Tibial nerve (tissue), 4 donors: ENCODE measurements around the gene DDI1. TPM values are rescaled to one million over a fixed set of nuclear protein-coding genes. Genes with fewer than 3 reads are reported as not detected.

Experiments
- DNase-seq, 2 donors: peaks; one replicate each; pipeline ENCODE4 v3.0.0-alpha.2; 2019; ENCODE audit warnings: low spot score in 2 of 2
- H3K27ac ChIP-seq, 4 donors: fragments of 200-600 bp; sonication (generic) in 3 of 4; one replicate each; pipeline ENCODE4 v1.5.1; 2017 to 2019; ENCODE audit warnings: mild to moderate bottlenecking in 1 of 4
- H3K27me3 ChIP-seq, 2 donors: fragments of 200-600 bp; sonication (generic) in 1 of 2; one replicate each; pipeline versions ENCODE4 v1.5.1 to v1.6.0; 2017 to 2019
- H3K36me3 ChIP-seq, 3 donors: fragments of 200-600 bp; sonication (generic); one replicate each; pipeline ENCODE4 v1.5.1; 2018 to 2019
- H3K4me1 ChIP-seq, 4 donors: fragments of 200-600 bp; sonication (generic) in 3 of 4; one replicate each; pipeline ENCODE4 v1.5.1; 2017 to 2019
- H3K4me3 ChIP-seq, 4 donors: fragments of 200-600 bp; sonication (generic) in 3 of 4; one replicate each; pipeline ENCODE4 v1.5.1; 2017 to 2019; ENCODE audit warnings: mild to moderate bottlenecking in 1 of 4, moderate library complexity in 1 of 4
- H3K9me3 ChIP-seq, 4 donors: fragments of 200-600 bp; sonication (generic) in 3 of 4; one replicate each; pipeline ENCODE4 v1.5.1; 2017 to 2019
- EP300 ChIP-seq, 2 donors: sonication (generic); formaldehyde crosslinking; IDR thresholded peaks; one replicate each; pipeline ENCODE4 v1.6.1; 2017; ENCODE audit warnings: antibody characterized with exemption in 2 of 2, mild to moderate bottlenecking in 1 of 2
- POLR2A ChIP-seq, 2 donors: fragments of 450-650 bp; IDR thresholded peaks; one replicate each; pipeline ENCODE4 v1.6.1; 2017; ENCODE audit warnings: antibody characterized with exemption in 2 of 2, mild to moderate bottlenecking in 2 of 2, moderate library complexity in 2 of 2
- WGBS, 2 donors: methylation state at CpG; one replicate each; pipeline ENCODE4 v1.1.5; 2018; 5-methylcytosine and 5-hydroxymethylcytosine counted together
- total RNA-seq, 4 donors: library from RNA; depleted of rRNA; stranded (reverse); fragments of >200 nt; gene quantifications; one replicate each; pipeline ENCODE4 v1.1.0, GENCODE V29; 2016
- TF ChIP-seq, protein P1 (sequence below), 5 experiments: fragments of 200-600 bp in 3 of 5; fragments of 450-650 bp in 2 of 5; sonication (generic) in 3 of 5; IDR thresholded peaks; one replicate each; pipeline ENCODE4 v1.5.1; 2016 to 2019; ENCODE audit warnings: antibody characterized with exemption in 5 of 5, mild to moderate bottlenecking in 3 of 5, moderate library complexity in 2 of 5

The DDI1 gene
- total RNA-seq, 4 donors from 2014 or later, result not detected

DNA sequence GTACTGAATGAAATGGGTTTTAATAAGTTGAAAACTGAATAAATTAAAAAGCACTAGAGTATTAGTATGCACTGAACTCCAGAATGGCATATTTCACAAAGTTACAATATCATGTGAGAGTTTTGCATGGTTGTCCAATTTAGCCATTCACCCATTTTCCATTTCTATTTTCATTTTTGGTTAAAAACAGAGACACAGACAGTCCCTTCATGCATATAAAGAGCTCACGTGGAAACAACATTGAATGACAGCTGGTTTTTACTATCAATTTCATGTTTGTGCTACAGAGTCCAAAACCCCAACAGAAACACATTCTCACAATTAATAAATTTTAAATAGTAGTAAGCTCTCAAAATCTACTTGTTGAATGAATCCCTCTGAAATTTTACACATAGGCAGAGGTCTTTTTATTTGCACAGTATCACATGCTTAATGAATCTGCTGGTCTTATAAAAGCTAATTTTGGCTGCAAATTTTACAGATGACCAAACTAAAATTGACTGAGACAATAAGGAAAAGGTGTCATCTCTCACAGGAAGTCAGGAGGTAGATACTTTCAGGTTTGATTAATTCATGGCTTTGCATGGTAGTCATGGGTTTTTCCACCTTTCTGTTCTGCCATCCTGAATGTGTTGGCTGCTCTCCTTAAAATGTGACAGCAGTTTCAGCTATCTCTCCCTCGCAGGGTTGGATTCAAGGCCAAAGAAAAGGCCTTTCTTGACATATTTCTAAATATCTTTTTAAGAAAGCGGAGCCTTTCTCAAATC, 20.6 kb upstream of the DDI1 start:
- Histone ChIP-seq H3K4me3 (no peak overlapping the region), H3K36me3 (no peaks in the 10 kb centered on the region), H3K9me3 (no peaks in the 10 kb centered on the region), H3K27ac (no peak overlapping the region), H3K4me1 (peaks cover 0 to 11% (median 0%) of the 10 kb centered on the region in 4 donors), H3K27me3 (no peaks in the 10 kb centered on the region)
- WGBS, 2 donors, result 79 to 84% methylated on average over 3 of the region's 3 CpGs
- TF ChIP-seq EP300 (IDR thresholded peaks at IDR 0.05), result no peak
- TF ChIP-seq POLR2A (IDR thresholded peaks at IDR 0.05), result no peak
- TF ChIP-seq, protein P1, sequence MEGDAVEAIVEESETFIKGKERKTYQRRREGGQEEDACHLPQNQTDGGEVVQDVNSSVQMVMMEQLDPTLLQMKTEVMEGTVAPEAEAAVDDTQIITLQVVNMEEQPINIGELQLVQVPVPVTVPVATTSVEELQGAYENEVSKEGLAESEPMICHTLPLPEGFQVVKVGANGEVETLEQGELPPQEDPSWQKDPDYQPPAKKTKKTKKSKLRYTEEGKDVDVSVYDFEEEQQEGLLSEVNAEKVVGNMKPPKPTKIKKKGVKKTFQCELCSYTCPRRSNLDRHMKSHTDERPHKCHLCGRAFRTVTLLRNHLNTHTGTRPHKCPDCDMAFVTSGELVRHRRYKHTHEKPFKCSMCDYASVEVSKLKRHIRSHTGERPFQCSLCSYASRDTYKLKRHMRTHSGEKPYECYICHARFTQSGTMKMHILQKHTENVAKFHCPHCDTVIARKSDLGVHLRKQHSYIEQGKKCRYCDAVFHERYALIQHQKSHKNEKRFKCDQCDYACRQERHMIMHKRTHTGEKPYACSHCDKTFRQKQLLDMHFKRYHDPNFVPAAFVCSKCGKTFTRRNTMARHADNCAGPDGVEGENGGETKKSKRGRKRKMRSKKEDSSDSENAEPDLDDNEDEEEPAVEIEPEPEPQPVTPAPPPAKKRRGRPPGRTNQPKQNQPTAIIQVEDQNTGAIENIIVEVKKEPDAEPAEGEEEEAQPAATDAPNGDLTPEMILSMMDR (IDR thresholded peaks at IDR 0.05), result no peak
- no peak for DNase-seq

DNA sequence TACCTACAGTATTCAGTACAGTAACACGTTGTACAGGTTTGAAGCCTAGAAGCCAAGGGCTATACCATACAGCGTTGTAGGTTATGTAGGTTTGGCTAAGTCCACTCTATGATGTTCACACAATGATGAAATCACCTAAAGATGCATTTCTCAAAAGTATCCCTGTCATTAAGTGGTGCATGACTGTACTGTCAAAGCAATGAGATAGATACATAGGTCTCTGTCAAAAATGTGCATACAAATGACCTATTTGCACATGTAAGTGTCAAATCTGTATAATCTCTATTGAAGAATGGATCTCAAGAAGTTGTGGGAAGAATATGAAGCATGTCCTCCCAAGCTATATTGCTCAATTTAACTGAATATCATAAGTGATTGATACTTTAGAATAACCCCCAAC, 11.9 kb upstream of the DDI1 start:
- no peak overlapping the region for H3K27ac ChIP-seq
- no peaks in the 10 kb centered on the region for H3K9me3 ChIP-seq
- H3K27me3 ChIP-seq, result no peaks in the 10 kb centered on the region
- peaks cover 0 to 3% (median 0%) of the 10 kb centered on the region in 4 donors for H3K4me1 ChIP-seq
- WGBS, 2 donors, result 89 to 96% methylated on average over 2 of the region's 2 CpGs
- H3K36me3 ChIP-seq, result no peaks in the 10 kb centered on the region
- TF ChIP-seq POLR2A (IDR thresholded peaks at IDR 0.05) (no peak), EP300 (IDR thresholded peaks at IDR 0.05) (no peak)
- TF ChIP-seq, protein P1 (IDR thresholded peaks at IDR 0.05), result no peak
- DNase-seq, result no peak
- H3K4me3 ChIP-seq, result no peak overlapping the region

DNA sequence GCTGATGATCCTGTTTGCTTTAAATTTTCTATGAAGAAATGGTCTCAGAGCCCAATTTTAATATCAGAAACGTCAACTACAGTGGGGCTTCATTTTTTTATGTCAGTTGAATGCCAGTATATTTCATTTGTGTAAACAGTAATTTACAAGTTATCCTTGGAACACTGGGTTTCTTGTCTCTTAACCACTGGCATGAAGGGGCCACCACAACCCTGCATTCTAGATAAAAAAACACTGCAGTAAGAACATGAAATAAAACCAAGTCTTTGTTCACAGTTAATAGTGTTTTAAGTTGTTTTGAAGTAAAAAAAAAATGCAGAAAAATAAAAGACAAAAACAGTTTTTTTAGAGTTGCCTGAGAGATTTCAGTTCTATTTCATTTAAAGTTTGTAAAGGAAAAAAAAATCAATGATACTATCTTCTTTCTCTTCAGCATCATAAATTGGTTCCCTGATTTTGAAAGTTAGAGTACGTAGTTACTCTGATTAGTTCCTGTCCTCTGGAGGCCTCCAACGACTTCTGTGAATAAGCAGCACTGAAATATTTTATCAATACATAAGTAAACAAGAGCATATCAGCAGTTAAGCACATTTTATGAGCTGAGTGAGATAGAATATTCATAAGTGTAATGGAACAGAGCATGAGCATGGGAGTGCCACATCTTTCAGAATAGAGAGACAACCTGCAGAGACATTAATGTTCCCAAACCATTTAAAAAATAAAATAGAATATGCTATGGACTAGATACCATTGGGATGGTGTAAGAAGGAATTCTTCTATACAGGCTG, 7.8 kb upstream of the DDI1 start:
- H3K27ac ChIP-seq, result no peak overlapping the region
- H3K4me3 ChIP-seq, result no peak overlapping the region
- no peaks in the 10 kb centered on the region for H3K36me3 ChIP-seq
- no peak for DNase-seq
- peaks cover 0 to 10% (median 0%) of the 10 kb centered on the region in 4 donors for H3K9me3 ChIP-seq
- H3K27me3 ChIP-seq, result no peaks in the 10 kb centered on the region
- peaks cover 0 to 7% (median 0%) of the 10 kb centered on the region in 4 donors for H3K4me1 ChIP-seq
- 33 to 38% methylated on average over 3 of the region's 3 CpGs for WGBS, 2 donors
- TF ChIP-seq, protein P1 (IDR thresholded peaks at IDR 0.05), result no peak
- TF ChIP-seq EP300 (IDR thresholded peaks at IDR 0.05) (no peak), POLR2A (IDR thresholded peaks at IDR 0.05) (no peak)

DNA sequence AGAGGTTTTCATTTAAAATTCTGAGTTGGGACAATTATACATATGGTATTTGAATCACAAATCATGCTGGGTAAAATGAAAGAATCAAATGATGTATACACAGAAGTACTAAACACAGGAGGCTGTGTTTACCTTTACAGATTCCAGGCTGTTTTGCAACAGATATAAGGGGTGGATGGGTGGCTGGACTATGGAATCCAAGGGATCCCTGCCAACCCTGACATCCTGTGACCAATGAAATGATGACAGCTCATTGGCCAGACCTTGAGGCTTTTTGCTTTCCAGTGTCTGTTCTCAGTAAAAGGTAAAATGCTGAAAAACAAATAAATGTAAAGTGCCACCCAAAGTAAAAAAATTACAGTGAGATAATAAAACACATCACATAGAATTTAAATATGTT, 3.3 kb upstream of the DDI1 start:
- DNase-seq, result no peak
- Histone ChIP-seq H3K27ac (no peak overlapping the region), H3K36me3 (peaks cover 0 to 7% (median 0%) of the 10 kb centered on the region in 3 donors), H3K9me3 (peaks cover 0 to 14% (median 0%) of the 10 kb centered on the region in 4 donors), H3K27me3 (no peaks in the 10 kb centered on the region), H3K4me1 (peaks cover 0 to 9% (median 0%) of the 10 kb centered on the region in 4 donors), H3K4me3 (no peak overlapping the region)
- TF ChIP-seq, protein P1 (IDR thresholded peaks at IDR 0.05), result no peak
- TF ChIP-seq POLR2A (IDR thresholded peaks at IDR 0.05), result no peak
- TF ChIP-seq EP300 (IDR thresholded peaks at IDR 0.05), result no peak

DNA sequence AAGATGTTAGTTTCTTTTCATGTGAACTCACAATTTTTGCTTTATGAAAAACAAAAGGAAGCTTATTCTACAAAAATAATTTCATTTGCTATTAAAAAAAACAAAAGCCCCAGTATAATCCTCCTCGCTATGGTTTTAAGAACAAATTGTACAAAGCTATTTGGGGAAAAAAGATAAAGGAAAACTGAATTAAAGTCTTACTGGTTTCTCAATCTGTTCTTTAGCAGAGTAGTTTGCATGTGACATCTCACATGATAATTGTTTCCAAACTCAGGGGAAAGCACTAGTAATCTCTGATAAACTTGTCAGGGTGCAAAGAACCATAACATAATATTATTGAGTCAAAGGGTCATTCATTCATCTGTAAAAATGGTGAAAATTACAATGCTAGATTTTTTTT, 2.9 kb upstream of the DDI1 start:
- Histone ChIP-seq H3K27me3 (no peaks in the 10 kb centered on the region), H3K9me3 (peaks cover 0 to 14% (median 0%) of the 10 kb centered on the region in 4 donors), H3K4me1 (peaks cover 0 to 6% (median 0%) of the 10 kb centered on the region in 4 donors), H3K4me3 (no peak overlapping the region), H3K36me3 (peaks cover 0 to 7% (median 0%) of the 10 kb centered on the region in 3 donors), H3K27ac (no peak overlapping the region)
- 61 to 67% methylated on average over 1 of the region's 1 CpG for WGBS, 2 donors
- TF ChIP-seq EP300 (IDR thresholded peaks at IDR 0.05) (no peak), POLR2A (IDR thresholded peaks at IDR 0.05) (no peak)
- TF ChIP-seq, protein P1 (IDR thresholded peaks at IDR 0.05), result no peak
- DNase-seq, result no peak
